HL-60 (cell line): ENCODE data around the gene HLA-DQA1.

ENCODE experiments used
- DNase-seq, 2 experiments: peaks; one replicate each; pipeline ENCODE4 v3.0.0-alpha.2; 2010 to 2020; ENCODE audit warnings: low read depth in 1 of 2, low spot score in 1 of 2
- H3K27ac ChIP-seq: fragments of 250-450 bp; sonication (Bioruptor Pico); replicated peaks from 2 replicates; pipeline ENCODE4 v1.5.1; 2020; ENCODE audit warnings: mild to moderate bottlenecking, moderate library complexity
- H3K27me3 ChIP-seq: fragments of 250-450 bp; sonication (Bioruptor Pico); 2 replicates; pipeline ENCODE4 v1.5.1; 2021; ENCODE audit warnings: mild to moderate bottlenecking, moderate library complexity; ENCODE audit not compliant: insufficient read depth, poor library complexity, severe bottlenecking
- H3K4me3 ChIP-seq: replicated peaks from 2 replicates; pipeline ENCODE4 v1.5.1; 2011; ENCODE audit warnings: mild to moderate bottlenecking, control low read depth, low read length; ENCODE audit not compliant: insufficient read depth
- GABPA ChIP-seq: IDR thresholded peaks from 2 replicates; pipeline ENCODE4 v1.6.1; 2012; ENCODE audit warnings: low read depth
- POLR2AphosphoS5 ChIP-seq: IDR thresholded peaks from 2 replicates; pipeline ENCODE4 v1.6.1; 2012; ENCODE audit warnings: low read depth
- SPI1 ChIP-seq: IDR thresholded peaks from 2 replicates; pipeline ENCODE4 v1.6.1; 2012; ENCODE audit warnings: low read depth, mild to moderate bottlenecking, borderline replicate concordance
- TF ChIP-seq, protein P1 (sequence below): IDR thresholded peaks from one replicate; pipeline ENCODE4 v1.5.1; 2011; ENCODE audit warnings: low read length, control low read depth, inconsistent platforms; ENCODE audit not compliant: insufficient read depth
- TF ChIP-seq, protein P2 (sequence below): IDR thresholded peaks from 2 replicates; pipeline ENCODE4 v1.6.1; 2012; ENCODE audit warnings: low read depth; ENCODE audit not compliant: insufficient replicate concordance

Gene HLA-DQA1

DNA sequence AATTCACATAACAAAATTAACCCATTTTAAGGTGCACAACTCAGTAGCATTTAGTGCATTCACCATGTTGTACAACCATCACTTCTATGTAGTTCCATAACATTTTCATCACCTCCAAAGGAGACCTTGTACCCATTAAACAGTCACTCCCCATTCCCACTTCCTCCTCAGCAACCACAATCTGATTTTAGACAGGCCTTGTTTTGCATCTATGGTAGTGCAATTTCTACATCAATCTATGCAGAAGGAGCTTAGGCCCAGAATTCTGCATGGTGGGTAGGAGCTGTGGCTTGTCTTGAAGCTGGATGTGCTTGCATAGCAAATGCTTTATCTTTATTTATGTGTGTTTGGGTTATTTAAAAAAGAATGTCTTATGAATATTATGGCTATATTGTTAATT is 13.5 kb upstream of the HLA-DQA1 start:
- DNase-seq: peak; percentile 64 to 82

DNA sequence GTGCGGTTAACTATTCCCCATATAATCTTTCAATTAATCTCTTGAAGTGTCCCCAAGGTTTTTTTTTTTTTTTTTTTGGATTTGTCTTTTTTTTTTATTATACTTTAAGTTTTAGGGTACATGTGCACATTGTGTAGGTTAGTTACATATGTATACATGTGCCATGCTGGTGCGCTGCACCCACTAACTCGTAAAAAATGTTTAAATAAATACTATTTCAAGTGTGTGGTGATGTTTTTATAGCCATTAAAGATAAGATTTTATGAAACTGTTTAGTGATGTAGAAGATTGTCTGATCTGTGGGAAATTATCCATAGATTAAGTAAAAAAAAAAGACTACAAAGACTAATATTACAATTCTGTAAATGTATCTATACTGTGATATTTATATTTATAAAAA is 12.6 kb upstream of the HLA-DQA1 start:
- no peak for DNase-seq
- Histone ChIP-seq H3K27ac (no peak overlapping the region), H3K4me3 (no peak overlapping the region), H3K27me3 (no peaks in the 10 kb centered on the region)
- TF ChIP-seq POLR2AphosphoS5 (no peak), GABPA (no peak), SPI1 (no peak)
- TF ChIP-seq, protein P1, sequence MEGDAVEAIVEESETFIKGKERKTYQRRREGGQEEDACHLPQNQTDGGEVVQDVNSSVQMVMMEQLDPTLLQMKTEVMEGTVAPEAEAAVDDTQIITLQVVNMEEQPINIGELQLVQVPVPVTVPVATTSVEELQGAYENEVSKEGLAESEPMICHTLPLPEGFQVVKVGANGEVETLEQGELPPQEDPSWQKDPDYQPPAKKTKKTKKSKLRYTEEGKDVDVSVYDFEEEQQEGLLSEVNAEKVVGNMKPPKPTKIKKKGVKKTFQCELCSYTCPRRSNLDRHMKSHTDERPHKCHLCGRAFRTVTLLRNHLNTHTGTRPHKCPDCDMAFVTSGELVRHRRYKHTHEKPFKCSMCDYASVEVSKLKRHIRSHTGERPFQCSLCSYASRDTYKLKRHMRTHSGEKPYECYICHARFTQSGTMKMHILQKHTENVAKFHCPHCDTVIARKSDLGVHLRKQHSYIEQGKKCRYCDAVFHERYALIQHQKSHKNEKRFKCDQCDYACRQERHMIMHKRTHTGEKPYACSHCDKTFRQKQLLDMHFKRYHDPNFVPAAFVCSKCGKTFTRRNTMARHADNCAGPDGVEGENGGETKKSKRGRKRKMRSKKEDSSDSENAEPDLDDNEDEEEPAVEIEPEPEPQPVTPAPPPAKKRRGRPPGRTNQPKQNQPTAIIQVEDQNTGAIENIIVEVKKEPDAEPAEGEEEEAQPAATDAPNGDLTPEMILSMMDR: no peak
- TF ChIP-seq, protein P2, sequence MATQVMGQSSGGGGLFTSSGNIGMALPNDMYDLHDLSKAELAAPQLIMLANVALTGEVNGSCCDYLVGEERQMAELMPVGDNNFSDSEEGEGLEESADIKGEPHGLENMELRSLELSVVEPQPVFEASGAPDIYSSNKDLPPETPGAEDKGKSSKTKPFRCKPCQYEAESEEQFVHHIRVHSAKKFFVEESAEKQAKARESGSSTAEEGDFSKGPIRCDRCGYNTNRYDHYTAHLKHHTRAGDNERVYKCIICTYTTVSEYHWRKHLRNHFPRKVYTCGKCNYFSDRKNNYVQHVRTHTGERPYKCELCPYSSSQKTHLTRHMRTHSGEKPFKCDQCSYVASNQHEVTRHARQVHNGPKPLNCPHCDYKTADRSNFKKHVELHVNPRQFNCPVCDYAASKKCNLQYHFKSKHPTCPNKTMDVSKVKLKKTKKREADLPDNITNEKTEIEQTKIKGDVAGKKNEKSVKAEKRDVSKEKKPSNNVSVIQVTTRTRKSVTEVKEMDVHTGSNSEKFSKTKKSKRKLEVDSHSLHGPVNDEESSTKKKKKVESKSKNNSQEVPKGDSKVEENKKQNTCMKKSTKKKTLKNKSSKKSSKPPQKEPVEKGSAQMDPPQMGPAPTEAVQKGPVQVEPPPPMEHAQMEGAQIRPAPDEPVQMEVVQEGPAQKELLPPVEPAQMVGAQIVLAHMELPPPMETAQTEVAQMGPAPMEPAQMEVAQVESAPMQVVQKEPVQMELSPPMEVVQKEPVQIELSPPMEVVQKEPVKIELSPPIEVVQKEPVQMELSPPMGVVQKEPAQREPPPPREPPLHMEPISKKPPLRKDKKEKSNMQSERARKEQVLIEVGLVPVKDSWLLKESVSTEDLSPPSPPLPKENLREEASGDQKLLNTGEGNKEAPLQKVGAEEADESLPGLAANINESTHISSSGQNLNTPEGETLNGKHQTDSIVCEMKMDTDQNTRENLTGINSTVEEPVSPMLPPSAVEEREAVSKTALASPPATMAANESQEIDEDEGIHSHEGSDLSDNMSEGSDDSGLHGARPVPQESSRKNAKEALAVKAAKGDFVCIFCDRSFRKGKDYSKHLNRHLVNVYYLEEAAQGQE: no peak

More for the DNA sequence above, 13.5 kb upstream of the HLA-DQA1 start:
- TF ChIP-seq POLR2AphosphoS5: peak; percentile 50; the same call in 1 of the 2 replicates
- peak; percentile 72 for TF ChIP-seq SPI1
- TF ChIP-seq, protein P2: no peak
- Histone ChIP-seq H3K4me3 (no peak overlapping the region), H3K27me3 (no peaks in the 10 kb centered on the region), H3K27ac (no peak overlapping the region)

DNA sequence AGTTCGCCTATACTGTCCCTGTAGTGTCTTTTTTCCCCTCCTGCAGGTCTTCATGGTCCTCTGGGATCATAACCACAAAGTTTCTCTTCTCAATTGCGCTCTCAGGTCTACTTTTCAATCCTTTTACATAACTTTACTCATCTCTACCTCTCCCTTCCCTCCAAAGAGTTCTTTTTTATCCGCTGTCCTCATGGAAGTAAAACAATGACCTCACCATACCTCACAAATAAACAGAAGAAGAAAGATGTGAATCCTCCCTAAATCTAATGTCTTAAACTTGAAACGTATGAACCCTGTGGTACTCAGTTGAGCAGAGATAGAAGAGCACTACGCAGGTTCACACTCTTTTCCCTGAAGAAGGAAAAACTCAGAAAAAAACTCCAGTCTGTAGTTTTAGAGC is 12.1 kb upstream of the HLA-DQA1 start:
- Histone ChIP-seq H3K27me3 (no peaks in the 10 kb centered on the region), H3K4me3 (no peak overlapping the region)
- no peak for TF ChIP-seq POLR2AphosphoS5
- TF ChIP-seq, protein P2: no peak
- no peak for TF ChIP-seq GABPA
- TF ChIP-seq, protein P1: no peak
- no peak for TF ChIP-seq SPI1

More for the DNA sequence above, 12.1 kb upstream of the HLA-DQA1 start:
- no peak overlapping the region for H3K27ac ChIP-seq
- no peak for DNase-seq
